Measurements from ENCODE around the gene NR5A2. TPM values are rescaled to one million over a fixed set of nuclear protein-coding genes. Genes with fewer than 3 reads are reported as not detected.

The NR5A2 gene
- polyA plus RNA-seq, 3 donors = 0.03 to 0.31 TPM; not detected in 1

DNA sequence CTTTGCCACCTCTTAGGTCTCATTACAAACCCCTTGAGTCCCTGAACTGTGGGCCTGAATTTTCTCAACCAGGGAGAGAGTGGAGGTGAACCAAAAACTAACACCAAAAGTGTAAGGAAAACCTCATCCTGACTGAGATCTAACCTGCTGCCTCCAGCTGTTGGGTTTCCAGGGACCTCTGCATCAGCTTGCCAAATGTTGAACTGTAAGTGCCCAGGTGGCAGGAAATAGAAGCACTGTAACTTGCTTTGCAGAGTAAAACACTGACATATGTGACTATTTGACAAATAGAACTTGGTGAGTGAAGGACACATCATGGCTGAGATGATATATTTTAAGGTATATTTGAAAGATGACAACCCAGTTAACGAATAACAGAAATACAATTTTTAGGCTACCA lies 48.4 kb upstream of the NR5A2 start:
- no peak overlapping the region for H3K27ac ChIP-seq (ENCODE audit: low read depth in 1 of 2, low read length in 2 of 2)

DNA sequence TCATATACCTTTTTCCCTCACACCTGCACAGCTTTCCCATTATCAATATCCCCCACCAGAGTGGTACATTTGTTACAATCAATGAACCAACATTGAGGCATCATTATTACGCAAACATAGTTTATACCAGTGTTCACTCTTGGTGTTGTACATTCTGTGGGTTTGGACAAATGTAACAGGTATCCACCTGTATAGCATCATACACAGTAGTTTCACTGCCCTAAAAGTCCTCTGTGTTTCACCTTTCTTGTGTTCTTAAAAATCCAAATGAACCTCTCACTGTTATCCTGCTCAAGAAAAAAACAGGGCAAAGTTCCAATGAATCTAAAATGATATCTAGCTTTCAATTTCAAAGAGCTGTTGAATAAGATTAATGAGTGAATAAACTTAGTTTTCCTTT lies 45.9 kb upstream of the NR5A2 start:
- no peaks in the 10 kb centered on the region for H3K79me2 ChIP-seq (ENCODE audit: insufficient read depth, low read length)
- no peak overlapping the region for H3K27ac ChIP-seq (ENCODE audit: low read depth in 1 of 2, low read length in 2 of 2)
- H3K4me2 ChIP-seq (replicated peaks; ENCODE audit: extremely low read depth, low read length, poor library complexity, severe bottlenecking) = no peak overlapping the region
- no peaks in the 10 kb centered on the region for H4K20me1 ChIP-seq (ENCODE audit: insufficient read depth, low read length)
- H3K27me3 Mint-ChIP-seq (ENCODE audit: low read depth in 3 of 3) = no peaks in the 10 kb centered on the region
- H3K9me3 ChIP-seq (replicated peaks in 1 of 2; ENCODE audit: control insufficient read depth in 1 of 2, insufficient read depth in 1 of 2, low read length in 2 of 2) = no peaks in the 10 kb centered on the region
- no peak for DNase-seq
- peaks cover 19 to 20% of the 10 kb centered on the region in 2 donors for H3K4me1 ChIP-seq (ENCODE audit: control insufficient read depth in 1 of 2, insufficient read depth in 2 of 2, low read length in 2 of 2)
- no peaks in the 10 kb centered on the region for H3K36me3 ChIP-seq (replicated peaks in 1 of 2; ENCODE audit: control insufficient read depth in 1 of 2, insufficient read depth in 2 of 2, low read length in 2 of 2)
- TF ChIP-seq, protein P1, sequence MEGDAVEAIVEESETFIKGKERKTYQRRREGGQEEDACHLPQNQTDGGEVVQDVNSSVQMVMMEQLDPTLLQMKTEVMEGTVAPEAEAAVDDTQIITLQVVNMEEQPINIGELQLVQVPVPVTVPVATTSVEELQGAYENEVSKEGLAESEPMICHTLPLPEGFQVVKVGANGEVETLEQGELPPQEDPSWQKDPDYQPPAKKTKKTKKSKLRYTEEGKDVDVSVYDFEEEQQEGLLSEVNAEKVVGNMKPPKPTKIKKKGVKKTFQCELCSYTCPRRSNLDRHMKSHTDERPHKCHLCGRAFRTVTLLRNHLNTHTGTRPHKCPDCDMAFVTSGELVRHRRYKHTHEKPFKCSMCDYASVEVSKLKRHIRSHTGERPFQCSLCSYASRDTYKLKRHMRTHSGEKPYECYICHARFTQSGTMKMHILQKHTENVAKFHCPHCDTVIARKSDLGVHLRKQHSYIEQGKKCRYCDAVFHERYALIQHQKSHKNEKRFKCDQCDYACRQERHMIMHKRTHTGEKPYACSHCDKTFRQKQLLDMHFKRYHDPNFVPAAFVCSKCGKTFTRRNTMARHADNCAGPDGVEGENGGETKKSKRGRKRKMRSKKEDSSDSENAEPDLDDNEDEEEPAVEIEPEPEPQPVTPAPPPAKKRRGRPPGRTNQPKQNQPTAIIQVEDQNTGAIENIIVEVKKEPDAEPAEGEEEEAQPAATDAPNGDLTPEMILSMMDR (IDR thresholded peaks at IDR 0.05) = no peak
- intact Hi-C loops (cut with micrococcal nuclease) = no loop called here
- no peaks in the 10 kb centered on the region for H3K9me3 Mint-ChIP-seq
- H2AFZ ChIP-seq (ENCODE audit: insufficient read depth, low read depth, low read length, poor library complexity, severe bottlenecking) = no peak overlapping the region
- H3K27ac Mint-ChIP-seq = no peak overlapping the region
- no peak overlapping the region for H3K4me3 Mint-ChIP-seq
- no CpG with 5 or more reads among the region's 1 CpG for WGBS (ENCODE audit: insufficient coverage)
- no peak overlapping the region for H3K9ac ChIP-seq (ENCODE audit: insufficient read depth, low read length, poor library complexity, severe bottlenecking)
- H3K4me3 ChIP-seq (replicated peaks in 1 of 3; ENCODE audit: low read depth in 2 of 3, low read length in 3 of 3) = no peak overlapping the region
- H3K36me3 Mint-ChIP-seq = no peaks in the 10 kb centered on the region
- H3K4me1 Mint-ChIP-seq = peaks cover 23% of the 10 kb centered on the region
- H3K27me3 ChIP-seq (ENCODE audit: control insufficient read depth in 2 of 2, insufficient read depth in 2 of 2, low read length in 2 of 2) = no peaks in the 10 kb centered on the region

More for the DNA sequence above, 48.4 kb upstream of the NR5A2 start:
- Mint-ChIP-seq H3K4me1 (peaks cover 30% of the 10 kb centered on the region), H3K9me3 (no peaks in the 10 kb centered on the region), H3K4me3 (no peak overlapping the region), H3K27ac (no peak overlapping the region), H3K36me3 (no peaks in the 10 kb centered on the region), H3K27me3 (ENCODE audit: low read depth in 3 of 3) (peaks cover 0 to 2% (median under 1%) of the 10 kb centered on the region in 3 donors)
- TF ChIP-seq, protein P1 (IDR thresholded peaks at IDR 0.05) = no peak
- no peaks in the 10 kb centered on the region for H4K20me1 ChIP-seq (ENCODE audit: insufficient read depth, low read length)
- no peak overlapping the region for H3K9ac ChIP-seq (ENCODE audit: insufficient read depth, low read length, poor library complexity, severe bottlenecking)
- H3K27me3 ChIP-seq (ENCODE audit: control insufficient read depth in 2 of 2, insufficient read depth in 2 of 2, low read length in 2 of 2) = no peaks in the 10 kb centered on the region
- H3K9me3 ChIP-seq (replicated peaks in 1 of 2; ENCODE audit: control insufficient read depth in 1 of 2, insufficient read depth in 1 of 2, low read length in 2 of 2) = no peaks in the 10 kb centered on the region
- no peaks in the 10 kb centered on the region for H3K79me2 ChIP-seq (ENCODE audit: insufficient read depth, low read length)
- no peak for DNase-seq
- no peak overlapping the region for H3K4me3 ChIP-seq (replicated peaks in 1 of 3; ENCODE audit: low read depth in 2 of 3, low read length in 3 of 3)
- no peaks in the 10 kb centered on the region for H3K36me3 ChIP-seq (replicated peaks in 1 of 2; ENCODE audit: control insufficient read depth in 1 of 2, insufficient read depth in 2 of 2, low read length in 2 of 2)
- no peak overlapping the region for H2AFZ ChIP-seq (ENCODE audit: insufficient read depth, low read depth, low read length, poor library complexity, severe bottlenecking)
- H3K4me1 ChIP-seq (ENCODE audit: control insufficient read depth in 1 of 2, insufficient read depth in 2 of 2, low read length in 2 of 2) = peaks cover 23 to 26% of the 10 kb centered on the region in 2 donors
- intact Hi-C loops (cut with micrococcal nuclease) = no loop called here
- no CpG with 5 or more reads among the region's 1 CpG for WGBS (ENCODE audit: insufficient coverage)
- H3K4me2 ChIP-seq (replicated peaks; ENCODE audit: extremely low read depth, low read length, poor library complexity, severe bottlenecking) = no peak overlapping the region
